Activated CD4-positive, alpha-beta T cell treated with anti-CD3 and anti-CD28 coated beads, Interleukin-2, amount 50 U/mL, for 24 hours (primary cell): ENCODE measurements around the gene ERAP2.

Source experiments
- DNase-seq, 2 donors: peaks; one replicate each; pipeline ENCODE4 v3.0.0-alpha.2; 2020; ENCODE audit warnings: low read depth in 1 of 2, low spot score in 1 of 2

Gene ERAP2

DNA sequence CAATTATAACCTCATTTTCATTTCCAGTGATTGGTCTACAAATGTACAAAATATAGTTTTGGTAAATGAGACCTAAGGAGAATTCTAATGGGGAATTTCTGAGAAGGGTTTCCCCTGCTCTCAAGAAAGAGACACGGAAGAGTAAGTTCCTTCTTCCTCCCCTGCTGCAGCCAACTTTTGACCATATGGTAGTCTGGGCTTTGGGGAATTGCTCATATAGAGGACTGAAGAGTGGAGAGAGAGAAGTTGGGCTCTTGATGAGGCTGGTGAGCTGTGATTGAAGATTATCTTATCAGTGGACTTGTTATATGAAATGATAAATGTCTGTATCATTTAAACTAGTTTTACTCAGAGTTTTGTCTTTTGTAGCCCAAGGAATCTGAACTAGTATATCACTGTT lies 55.3 kb downstream of the ERAP2 start:
- DNase-seq: no peak

DNA sequence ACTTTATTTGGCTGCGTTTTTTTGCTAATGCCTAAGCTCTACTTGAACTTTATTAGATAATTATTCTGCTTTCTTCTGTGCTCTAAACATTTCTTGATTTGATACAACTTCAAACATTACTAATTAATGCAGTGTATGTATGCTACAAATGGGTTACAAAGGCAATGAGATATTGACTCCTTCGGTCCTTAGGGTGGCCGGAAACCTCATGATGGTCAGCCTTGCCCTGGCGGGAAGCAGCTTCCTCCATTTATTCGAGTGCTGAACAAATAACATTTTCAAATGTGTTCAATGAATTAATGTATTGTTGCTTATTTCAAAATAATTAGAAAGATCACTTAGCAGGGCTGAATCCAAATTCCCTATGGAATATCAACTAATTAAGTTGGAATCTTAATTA lies 55.7 kb downstream of the ERAP2 start:
- no peak for DNase-seq

DNA sequence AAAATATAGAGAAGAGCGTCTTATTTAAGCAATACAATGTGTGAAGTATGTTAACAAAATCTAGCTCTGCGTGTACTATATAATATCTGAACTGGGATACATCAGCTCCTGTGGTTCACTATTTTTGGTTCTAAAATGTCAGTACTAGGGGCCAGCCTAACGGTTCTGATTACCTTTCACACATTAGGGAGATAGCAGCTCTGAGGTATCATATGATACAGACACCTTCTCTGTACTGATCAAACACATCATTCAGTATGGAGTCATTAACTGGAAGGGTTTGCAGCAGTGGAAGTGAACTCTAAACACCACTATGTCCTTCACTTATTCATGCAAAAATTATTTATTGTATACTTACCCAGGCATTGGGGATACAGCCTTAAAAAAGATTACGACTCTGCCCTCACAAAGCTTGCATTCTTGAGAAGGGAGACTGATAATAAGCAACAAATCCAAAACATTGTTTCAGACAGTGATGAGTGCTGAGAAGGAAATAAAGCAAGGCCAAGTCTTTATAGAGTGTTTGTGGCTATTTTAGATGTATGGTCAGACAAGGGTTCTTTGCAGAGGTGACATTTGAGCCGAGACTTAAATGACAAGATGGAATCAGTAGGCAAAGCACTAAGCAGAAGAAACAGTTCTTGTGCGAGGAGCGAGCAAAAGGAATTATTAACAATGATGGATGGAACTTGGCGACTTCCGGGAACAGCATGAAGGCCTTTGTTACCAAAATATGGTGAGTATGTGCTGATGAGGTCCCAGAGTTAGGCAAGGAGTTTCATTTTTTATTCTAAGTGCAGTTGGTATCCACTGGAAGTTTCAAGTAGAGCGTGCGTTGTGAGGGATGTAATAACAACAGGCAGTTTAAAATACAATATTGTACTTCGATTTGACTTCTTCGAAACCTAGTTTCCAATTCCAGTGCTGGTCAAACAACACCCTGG lies 57.7 kb downstream of the ERAP2 start:
- no peak for DNase-seq

DNA sequence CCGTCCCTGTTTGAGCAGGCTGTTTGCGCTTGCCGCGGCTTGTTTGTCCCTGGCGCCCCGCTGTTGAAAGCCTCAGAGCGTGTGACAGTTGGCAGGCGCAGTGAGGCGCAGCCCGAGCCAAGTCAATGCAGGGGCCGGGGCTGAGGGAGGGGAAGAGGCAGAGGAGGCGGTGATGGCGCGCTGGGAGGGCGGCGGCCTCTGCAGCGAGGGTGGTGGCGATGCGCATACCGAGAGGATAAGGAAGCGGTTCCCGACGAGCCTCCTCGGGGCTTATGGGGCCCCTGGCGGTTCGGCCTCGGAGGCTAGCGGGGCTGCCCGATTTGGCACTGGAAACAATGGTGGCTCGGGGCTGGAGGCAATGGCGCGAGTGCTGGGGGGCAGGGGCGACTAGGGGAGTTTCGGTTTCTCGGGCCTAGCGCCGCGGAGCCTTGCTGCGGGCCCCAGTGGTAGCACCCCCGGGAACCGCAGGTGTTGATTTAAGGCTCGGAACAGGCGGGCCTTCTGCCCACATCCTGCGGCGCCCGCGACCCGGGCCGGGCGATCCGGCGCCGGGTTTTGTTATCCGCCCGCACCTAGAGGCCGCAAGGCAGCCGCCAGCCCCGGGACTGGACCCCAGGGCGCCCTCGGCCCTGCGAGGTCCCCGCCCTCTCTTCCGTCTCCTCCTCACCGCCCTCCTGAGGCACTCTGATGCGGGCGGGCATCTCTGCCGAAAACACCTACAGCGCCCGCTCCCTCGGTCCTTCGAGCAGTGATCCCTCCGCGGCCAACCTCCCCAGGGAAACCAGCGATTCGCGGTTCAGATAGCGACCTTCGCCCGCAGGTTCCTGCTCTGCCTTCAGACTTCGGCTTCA lies 58.6 kb downstream of the ERAP2 start:
- peak; percentile 78 to 79 for DNase-seq

DNA sequence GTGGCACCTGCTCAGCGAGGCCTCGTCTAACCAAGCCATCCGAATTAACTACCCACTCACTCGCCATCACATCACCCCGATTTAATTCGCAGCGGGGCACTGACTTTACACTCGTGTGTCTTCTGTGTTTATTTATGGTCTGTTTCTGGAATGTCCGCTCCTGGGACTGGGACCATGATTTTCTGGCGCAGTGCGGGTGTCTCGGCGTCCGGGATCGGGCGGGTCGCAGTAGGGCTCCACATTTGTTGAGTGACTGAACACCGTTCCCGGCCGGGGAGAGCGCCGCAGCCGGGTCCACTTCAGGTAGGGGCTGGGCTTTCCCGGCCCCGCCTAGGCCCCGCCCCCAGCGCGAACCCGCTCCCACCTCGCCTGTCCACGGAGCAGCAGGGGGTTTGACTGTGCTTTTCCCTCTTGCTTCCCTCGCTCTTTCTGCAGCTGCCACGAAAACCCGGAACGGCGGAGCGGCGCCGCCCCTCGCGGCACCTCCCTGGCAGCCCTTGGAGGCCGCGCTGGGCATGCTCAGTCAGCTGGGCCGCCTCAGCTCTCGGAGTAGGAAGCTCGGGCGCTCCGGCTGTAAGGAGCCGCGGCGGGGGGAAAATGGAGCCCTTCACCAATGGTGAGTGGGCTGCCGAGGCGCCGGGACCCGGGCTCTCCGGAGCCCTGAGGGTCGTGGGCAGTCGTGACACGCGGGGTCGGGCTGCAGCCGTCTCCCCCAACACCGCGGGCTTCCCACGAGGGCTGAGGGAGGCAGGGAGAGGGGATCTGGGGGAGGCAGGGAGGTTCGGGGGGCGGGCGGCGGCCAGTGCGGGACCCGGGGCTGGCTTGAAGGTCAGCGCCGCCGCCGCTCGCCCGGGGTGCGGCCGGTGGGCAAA lies 59.5 kb downstream of the ERAP2 start, which contains the start of gene LNPEP:
Gene LNPEP, plus strand, starts transcription at position 522 of the 872 bp plus-strand sequence. Its CDS starts 76 bp downstream, at position 598.
- DNase-seq: peak; percentile 86 to 90

DNA sequence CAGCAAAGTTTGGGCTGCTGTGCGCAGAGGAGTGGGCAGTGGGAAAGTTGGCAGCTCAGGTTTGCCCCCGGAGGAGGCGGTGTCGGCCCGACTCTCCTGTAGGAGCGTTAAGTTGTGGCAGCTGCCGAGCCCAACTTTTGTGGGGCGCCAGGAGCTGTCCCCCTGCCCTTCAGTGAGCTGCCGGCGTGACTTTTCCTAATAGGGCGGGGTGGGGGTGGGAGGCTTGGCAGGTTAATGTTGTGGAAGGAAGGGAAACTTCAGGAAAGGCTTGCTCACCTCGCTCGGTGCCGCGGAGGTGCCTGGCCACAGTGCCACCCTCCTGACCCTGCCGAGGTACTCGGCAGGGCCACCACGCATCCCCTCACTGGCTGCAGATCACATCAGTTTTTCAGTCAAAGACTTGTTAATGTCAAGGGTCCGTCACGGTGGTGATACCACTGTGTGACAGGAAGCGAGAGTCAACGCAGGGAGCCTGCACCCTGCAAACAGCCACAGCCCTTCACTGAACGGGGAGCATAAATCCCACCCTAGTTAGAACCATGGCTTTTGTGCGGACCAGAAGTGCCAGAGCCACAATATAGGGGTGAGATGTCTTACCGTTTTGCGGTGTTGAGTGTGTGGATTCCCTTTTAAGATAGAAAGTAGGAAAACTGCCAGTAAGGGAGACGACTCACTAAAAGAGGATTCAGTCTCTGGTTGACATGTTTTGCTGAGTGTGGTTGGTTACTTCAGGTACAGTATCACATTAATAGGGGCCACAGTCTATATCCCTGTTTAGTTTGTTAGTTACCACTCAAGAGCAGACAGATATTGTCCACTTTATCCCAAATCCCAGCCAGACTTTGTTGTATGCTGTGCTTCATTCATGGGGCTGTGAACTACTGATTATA lies 60.4 kb downstream of the ERAP2 start:
- DNase-seq: peak in 1 of 2 donors; percentile 25

DNA sequence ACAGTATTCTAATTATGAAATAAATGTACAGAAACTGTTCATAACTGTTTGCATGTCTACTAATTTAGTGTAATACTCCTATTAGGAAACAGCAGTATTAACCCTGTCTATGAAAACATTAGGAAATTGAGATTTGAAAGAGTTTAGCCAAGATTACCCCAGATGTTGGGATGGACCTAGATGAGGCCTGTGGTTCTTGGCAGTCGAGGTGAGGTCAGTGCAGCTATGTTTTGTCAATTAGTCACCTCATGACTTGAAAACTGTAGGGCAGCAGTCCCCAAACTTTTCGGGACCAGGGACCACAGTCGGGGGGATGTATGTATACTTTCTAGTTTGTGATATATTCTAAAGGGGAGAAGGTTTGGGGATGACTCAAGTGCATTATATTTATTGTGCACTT lies 64.3 kb downstream of the ERAP2 start:
- DNase-seq: no peak

DNA sequence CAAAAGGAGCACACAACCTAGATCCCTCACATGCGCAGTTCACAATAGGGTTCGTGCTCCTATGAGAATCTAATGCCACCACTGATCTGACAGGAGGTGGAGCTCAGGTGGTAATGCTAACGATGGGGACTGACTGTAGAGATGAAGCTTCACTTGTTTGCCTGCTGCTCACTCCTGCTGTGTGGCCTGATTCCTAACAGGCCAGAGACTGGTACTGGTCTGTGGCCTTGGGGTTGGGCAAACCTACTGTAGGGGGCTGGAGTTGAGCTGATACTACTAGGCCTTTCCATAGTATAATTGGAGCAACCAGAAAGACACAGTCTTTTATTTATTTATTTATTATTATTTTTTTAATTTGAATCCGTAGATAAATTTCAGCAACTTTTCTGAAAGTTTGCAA lies 64.8 kb downstream of the ERAP2 start:
- no peak for DNase-seq

DNA sequence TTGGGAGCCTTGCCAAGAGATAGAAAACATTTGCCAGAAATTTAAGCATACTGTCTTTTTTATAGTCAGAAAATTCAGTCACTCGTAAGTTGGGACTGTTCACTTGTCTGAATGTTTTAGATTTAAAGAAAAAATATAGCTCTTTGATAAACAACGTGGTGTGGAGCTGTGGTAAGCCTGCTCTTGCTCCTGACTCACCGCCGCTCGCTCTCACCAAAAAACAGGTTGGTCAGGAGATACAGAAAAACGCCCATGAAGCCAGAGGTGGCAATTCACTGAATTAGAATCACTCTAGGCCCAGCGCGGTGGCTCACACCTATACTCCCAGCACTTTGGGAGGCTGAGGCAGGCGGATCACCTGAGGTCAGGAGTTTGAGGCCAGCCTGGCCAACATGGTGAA lies 65.8 kb downstream of the ERAP2 start:
- DNase-seq: no peak

DNA sequence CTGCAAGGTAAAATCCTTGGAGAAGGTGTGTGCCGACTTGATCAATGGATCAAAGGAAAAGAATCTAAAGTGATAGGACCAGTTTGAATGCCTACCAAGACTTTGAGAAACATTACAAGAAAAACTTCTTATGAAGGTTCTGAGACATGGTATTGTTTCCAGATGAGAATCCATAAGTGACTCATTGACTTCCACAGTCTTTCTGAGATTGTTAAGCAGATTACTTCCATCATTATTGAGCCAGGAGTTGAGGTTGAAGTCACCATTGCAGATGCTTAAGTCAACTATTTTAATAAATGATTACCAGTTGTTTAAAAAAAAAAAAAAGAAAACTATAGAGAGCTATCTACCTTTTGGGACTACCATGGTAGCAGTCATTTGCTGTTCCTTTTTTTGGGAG lies 66.6 kb downstream of the ERAP2 start:
- DNase-seq: no peak

DNA sequence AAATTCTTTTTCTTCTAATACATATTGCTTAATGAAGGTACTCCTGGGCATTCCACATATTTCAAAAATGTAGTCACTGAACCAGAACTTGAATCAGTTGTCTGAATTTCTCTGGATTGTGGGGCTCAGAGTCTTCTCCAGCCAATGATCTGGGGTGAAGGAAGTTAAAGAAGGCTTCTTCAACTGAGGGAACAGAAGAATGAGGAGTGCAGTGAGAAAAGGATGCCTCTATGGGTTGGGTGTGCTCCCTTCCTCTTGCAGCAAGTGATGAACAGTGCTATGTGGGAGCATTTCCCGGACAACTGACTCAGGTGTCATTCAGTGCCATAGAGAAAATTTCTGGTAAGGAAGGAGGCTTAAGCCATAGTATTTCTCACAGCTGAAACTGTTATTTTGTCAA lies 67.5 kb downstream of the ERAP2 start:
- no peak for DNase-seq

DNA sequence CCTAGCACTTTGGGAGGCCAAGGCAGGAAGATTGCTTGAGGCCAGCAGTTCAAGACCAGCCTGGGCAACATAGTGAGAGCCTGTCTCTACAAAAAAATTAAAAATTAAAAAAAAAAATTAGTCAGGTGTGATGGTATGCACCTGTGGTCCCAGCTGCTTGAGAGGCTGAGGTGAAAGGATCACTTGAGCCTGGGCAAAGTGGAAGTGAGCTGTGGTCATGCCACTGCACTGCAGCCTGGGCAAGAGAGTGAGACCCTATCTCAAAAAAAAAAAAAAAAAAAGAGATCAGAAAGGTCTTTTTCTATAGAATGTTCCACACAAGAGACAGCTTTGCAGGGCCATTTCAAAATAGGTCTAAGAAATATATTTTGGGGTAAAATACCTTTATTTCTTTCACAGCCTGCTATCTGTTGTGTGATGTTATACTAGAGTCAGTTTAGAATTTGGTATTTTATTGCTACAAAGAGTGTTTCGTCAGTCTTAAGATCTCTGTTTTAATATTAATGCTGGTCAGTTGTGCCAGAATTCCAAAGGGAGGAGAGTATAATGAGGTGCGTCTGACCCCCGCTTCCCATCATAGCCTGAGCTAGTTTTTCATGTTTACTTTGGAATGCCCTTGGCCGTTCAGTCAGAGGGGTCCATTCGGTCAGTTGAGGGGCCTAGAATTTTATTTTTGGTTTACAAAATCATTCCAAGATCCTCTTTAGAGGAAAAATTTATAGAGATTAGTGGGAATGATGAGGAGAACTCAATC lies 69.0 kb downstream of the ERAP2 start:
- no peak for DNase-seq

DNA sequence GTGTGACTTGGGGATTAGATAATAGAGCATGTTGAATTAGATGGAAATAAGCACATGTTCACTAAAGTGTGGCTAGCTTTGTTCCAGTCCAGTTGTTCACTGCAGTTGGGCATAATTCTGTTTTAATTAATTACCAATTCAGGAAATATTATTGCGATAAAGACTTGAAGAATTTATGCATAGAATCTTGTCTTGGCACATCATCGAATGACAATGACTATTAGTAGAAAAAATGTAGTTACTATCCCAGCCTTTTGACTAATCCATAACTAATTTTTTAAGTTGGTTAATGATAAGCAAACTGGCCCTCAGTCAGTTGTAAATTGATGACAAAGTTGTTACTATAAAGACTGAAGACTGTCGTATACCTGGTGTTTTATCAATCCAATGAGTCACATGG lies 70.1 kb downstream of the ERAP2 start:
- DNase-seq: no peak

DNA sequence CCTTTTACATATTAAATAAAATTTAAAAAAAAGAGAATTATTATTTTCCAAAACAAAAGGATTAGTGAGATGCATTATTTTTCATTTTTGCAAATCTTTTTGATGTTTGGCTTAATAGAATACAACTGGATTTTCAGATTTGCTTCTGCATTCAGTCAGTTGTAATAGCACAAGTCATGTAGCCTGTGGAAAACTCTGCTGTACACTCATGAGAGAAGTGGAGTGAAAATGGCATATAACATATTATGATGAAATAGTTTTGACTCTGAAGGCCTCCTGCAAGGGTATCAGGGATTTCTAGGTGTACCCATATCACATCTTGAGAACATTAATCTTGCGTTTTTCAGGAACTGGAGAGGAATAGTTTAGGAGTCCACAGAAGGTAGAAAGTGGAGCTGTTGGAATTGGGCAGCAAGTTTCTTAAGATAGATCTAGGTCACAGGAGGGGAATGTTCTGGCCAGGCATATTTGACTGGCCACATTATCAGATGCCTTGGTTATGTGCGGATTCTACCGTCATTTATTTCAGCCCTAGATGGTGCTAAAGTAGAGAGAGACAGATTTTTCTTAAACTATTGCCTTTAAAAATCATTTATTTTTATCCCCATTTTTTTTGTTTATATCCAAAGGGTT lies 75.9 kb downstream of the ERAP2 start:
- no peak for DNase-seq

DNA sequence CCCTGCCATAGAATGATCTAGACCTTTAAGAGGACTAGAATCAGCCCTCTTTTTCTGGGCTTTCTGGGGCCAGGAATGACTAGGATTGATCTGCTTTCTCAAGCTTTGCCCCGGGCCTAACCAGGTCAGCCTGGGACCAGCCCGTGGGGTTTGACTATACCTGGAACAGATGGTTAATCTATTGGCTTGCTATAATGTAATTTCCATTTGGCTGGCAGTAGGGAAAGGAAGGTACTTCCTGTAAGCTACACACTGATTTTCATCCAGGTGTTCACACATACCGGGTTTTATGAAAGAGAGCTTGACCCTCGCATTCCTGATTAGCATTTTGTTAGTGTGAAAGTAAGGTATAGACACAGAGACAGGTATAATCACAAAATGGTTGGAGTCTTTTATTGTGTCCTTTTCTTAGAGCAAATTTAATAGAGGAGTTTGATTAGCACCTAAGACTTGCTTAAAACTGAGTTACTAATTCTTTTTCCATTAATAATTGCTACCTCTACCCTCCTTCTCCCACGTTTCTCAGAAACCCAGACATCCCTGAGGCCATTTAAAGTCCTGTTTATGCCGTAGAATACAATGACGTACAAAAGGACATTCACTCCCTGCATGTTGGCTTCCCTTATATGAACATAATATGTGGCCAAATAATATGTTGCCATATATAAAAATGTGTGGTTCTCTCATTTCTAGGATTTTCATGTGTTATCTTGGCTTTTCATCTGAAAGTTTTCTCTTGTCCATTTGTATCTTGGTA lies 76.9 kb downstream of the ERAP2 start:
- DNase-seq: no peak

DNA sequence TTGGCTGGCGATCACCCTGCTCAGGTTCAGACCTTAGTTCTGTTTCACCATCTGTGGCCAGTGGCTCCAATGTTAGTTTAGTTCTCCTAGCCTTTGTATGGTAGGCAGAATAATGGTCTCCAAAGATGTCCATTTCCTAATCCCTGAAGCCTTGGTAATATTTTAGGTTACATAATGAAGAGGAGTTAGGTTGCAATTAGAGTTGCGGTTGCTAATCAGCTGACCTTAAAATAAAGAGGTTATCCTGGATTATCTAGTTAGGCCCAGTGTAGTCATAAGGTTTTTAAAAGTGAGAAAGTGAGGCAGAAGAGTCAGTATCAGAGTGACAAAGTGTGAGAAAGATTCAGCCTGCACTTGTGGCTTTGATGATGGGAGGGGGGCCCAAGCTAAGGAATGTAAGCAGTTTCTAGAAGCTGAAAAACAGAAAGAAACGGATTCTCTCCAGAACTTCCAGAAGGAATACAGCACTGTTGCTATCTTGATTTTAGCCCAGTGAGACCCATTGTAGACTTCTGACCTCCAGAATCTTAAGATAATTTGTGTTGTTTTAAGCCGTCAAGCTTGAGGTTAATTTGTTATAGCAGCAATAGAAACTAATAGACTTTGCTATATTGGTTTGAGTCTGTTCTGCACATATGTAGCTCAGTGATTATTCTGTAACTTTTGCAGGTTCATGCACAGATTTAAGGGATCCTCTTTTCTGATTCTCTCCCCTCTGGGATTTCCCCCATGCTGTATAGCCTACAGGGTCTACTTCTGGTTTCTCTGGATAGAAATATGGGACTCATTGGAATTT lies 81.2 kb downstream of the ERAP2 start:
- peak in 1 of 2 donors; percentile 21 for DNase-seq

DNA sequence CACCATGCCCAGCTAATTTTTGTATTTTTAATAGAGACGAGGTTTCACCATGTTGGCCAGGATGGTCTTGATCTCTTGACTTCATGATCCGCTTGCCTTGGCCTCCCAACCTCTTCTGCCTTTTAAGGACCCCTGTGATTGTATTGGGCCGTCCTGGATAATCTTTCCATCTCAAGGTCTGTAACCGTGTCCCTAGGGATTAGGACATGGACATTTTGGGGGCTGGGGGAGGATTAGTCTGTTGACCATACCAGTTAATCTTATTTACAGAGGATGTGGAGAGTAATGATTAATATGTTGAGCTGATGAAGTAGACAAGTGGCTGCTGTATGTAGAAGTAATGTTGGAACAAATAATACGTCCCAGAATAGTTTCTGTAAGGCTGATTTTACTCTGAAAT lies 82.7 kb downstream of the ERAP2 start:
- DNase-seq: no peak
